IMR-90 (cell line): Measurements from ENCODE around the gene ANKLE1. TPM values are rescaled to one million over a fixed set of nuclear protein-coding genes. Genes with fewer than 3 reads are reported as not detected.

Experiments used
- ATAC-seq: fragments of 200-7000 bp; cut with Tn5 transposase; 2 replicates; pipeline ENCODE4 v1.9.1; 2020; ENCODE audit warnings: low read depth, mild to moderate bottlenecking, moderate library complexity
- BruUV-seq: library from RNA; stranded (reverse); fragments of 400-500 nt; replicated peaks from 2 replicates; lab custom pipeline; 2021; lab: Mats Ljungman, UMichigan
- CTCF ChIA-PET: fragments of 300-600 bp; formaldehyde crosslinking; extraction: SDS; loops from one replicate; lab custom pipeline; 2021; ENCODE audit warnings: antibody characterized with exemption; lab: Yijun Ruan, JAX
- POLR2A ChIA-PET: fragments of 300-600 bp; sonication (Branson Sonifier 250); formaldehyde crosslinking; loops from one replicate; lab custom pipeline; 2022; ENCODE audit warnings: antibody characterized with exemption; ENCODE audit not compliant: unreplicated experiment; lab: Charles Lee
- DNase-seq: peaks from one replicate; pipeline ENCODE4 v3.0.0; 2013
- H2AFZ ChIP-seq: replicated peaks from 2 replicates; pipeline ENCODE3; 2013; ENCODE audit warnings: low read length, mild to moderate bottlenecking; ENCODE audit not compliant: poor library complexity
- H2AK5ac ChIP-seq: 2 replicates; pipeline ENCODE4 v1.6.1; 2013; ENCODE audit warnings: low read depth, low read length, inconsistent platforms
- H2AK9ac ChIP-seq: replicated peaks from 2 replicates; pipeline ENCODE3; 2013; ENCODE audit warnings: mild to moderate bottlenecking, low read depth, low read length, moderate library complexity; ENCODE audit not compliant: poor library complexity
- H2BK120ac ChIP-seq: 2 replicates; pipeline ENCODE4 v1.6.1; 2013; ENCODE audit warnings: low read depth, low read length, inconsistent platforms
- H2BK15ac ChIP-seq: 3 replicates; pipeline ENCODE4 v1.6.1; 2013; ENCODE audit warnings: low read depth, low read length, inconsistent platforms
- H2BK20ac ChIP-seq: 2 replicates; pipeline ENCODE4 v1.6.1; 2013; ENCODE audit warnings: low read depth, mild to moderate bottlenecking, inconsistent platforms, low read length, moderate library complexity
- H2BK5ac ChIP-seq: 2 replicates; pipeline ENCODE4 v1.6.1; 2013; ENCODE audit warnings: mild to moderate bottlenecking, low read depth, low read length, inconsistent platforms; ENCODE audit not compliant: poor library complexity, severe bottlenecking
- H3K14ac ChIP-seq: replicated peaks from 2 replicates; pipeline ENCODE4 v1.6.1; 2013; ENCODE audit warnings: low read depth, low read length, inconsistent platforms
- H3K18ac ChIP-seq: 2 replicates; pipeline ENCODE4 v1.6.1; 2013; ENCODE audit warnings: low read depth, low read length, control low read depth
- H3K23ac ChIP-seq: 2 replicates; pipeline ENCODE4 v1.6.1; 2013; ENCODE audit warnings: low read depth, low read length, inconsistent platforms
- H3K27ac ChIP-seq: 2 replicates; pipeline ENCODE4 v1.5.1; 2013; ENCODE audit warnings: mild to moderate bottlenecking, control low read depth, low read length; ENCODE audit not compliant: insufficient read depth
- H3K27me3 ChIP-seq: 2 replicates; pipeline ENCODE4 v1.6.1; 2013; ENCODE audit warnings: low read length; ENCODE audit not compliant: control insufficient read depth, insufficient read depth
- H3K36me3 ChIP-seq: 2 replicates; pipeline ENCODE4 v1.6.1; 2013; ENCODE audit warnings: low read length, mixed read lengths; ENCODE audit not compliant: control insufficient read depth, insufficient read depth
- H3K4ac ChIP-seq: 2 replicates; pipeline ENCODE4 v1.6.1; 2013; ENCODE audit warnings: low read depth, low read length, inconsistent platforms
- H3K4me1 ChIP-seq: 2 replicates; pipeline ENCODE4 v1.6.1; 2013; ENCODE audit warnings: low read length, mixed read lengths; ENCODE audit not compliant: control insufficient read depth, insufficient read depth
- H3K4me2 ChIP-seq: 2 replicates; pipeline ENCODE4 v1.6.1; 2013; ENCODE audit warnings: low read depth, mild to moderate bottlenecking, control low read depth, low read length, moderate library complexity
- H3K4me3 ChIP-seq: 2 replicates; pipeline ENCODE4 v1.5.1; 2013; ENCODE audit warnings: low read depth, mild to moderate bottlenecking, control low read depth, low read length, moderate library complexity; ENCODE audit not compliant: insufficient read depth
- H3K56ac ChIP-seq: 2 replicates; pipeline ENCODE4 v1.6.1; 2013; ENCODE audit warnings: low read length, inconsistent platforms; ENCODE audit not compliant: insufficient read depth; ENCODE audit errors: extremely low read depth
- H3K79me1 ChIP-seq, 2 experiments: 2 replicates each; pipeline ENCODE4 v1.6.1; 2013; ENCODE audit warnings: low read length in 2 of 2, inconsistent platforms in 1 of 2, low read depth in 1 of 2
- H3K9ac ChIP-seq: 2 replicates; pipeline ENCODE4 v1.6.1; 2013; ENCODE audit warnings: low read depth, low read length, control low read depth
- H3K9me1 ChIP-seq: 2 replicates; pipeline ENCODE4 v1.6.1; 2013; ENCODE audit warnings: low read length, inconsistent platforms; ENCODE audit not compliant: insufficient read depth
- H3K9me3 ChIP-seq: 2 replicates; pipeline ENCODE4 v1.6.1; 2013; ENCODE audit warnings: low read length; ENCODE audit not compliant: control insufficient read depth, insufficient read depth
- H4K20me1 ChIP-seq: 2 replicates; pipeline ENCODE4 v1.6.1; 2013; ENCODE audit warnings: low read length, inconsistent platforms; ENCODE audit not compliant: insufficient read depth
- H4K5ac ChIP-seq: 2 replicates; pipeline ENCODE4 v1.6.1; 2013; ENCODE audit warnings: mild to moderate bottlenecking, low read depth, low read length, control low read depth
- H4K8ac ChIP-seq, 2 experiments: 2 replicates each; pipeline ENCODE4 v1.6.1; 2013; ENCODE audit warnings: low read depth in 2 of 2, low read length in 2 of 2, control low read depth in 1 of 2, inconsistent platforms in 1 of 2
- H4K91ac ChIP-seq: 2 replicates; pipeline ENCODE4 v1.6.1; 2013; ENCODE audit warnings: low read depth, low read length, inconsistent platforms; ENCODE audit not compliant: insufficient read depth
- BHLHE40 ChIP-seq: fragments of 150-350 bp; IDR thresholded peaks from 2 replicates; pipeline ENCODE4 v1.6.1; 2016; ENCODE audit warnings: mild to moderate bottlenecking, low read depth, low read length
- CEBPB ChIP-seq: IDR thresholded peaks from 2 replicates; pipeline ENCODE4 v1.6.1; 2012; ENCODE audit warnings: low read depth, low read length, improper control_type of control experiment
- CHD1 ChIP-seq: IDR thresholded peaks from 2 replicates; pipeline ENCODE4 v1.6.1; 2012; ENCODE audit warnings: low read depth, low read length, improper control_type of control experiment
- ELK1 ChIP-seq: fragments of 150-350 bp; IDR thresholded peaks from 2 replicates; pipeline ENCODE4 v1.6.1; 2016; ENCODE audit warnings: low read depth, mild to moderate bottlenecking, low read length, moderate library complexity, borderline replicate concordance
- MAFK ChIP-seq: IDR thresholded peaks from 2 replicates; pipeline ENCODE4 v1.6.1; 2012; ENCODE audit warnings: low read depth, low read length, improper control_type of control experiment
- MXI1 ChIP-seq: IDR thresholded peaks from 2 replicates; pipeline ENCODE4 v1.6.1; 2012; ENCODE audit warnings: low read depth, mild to moderate bottlenecking, low read length, moderate library complexity, borderline replicate concordance
- NFE2L2 ChIP-seq: fragments of 150-350 bp; IDR thresholded peaks from 2 replicates; pipeline ENCODE4 v1.6.1; 2016; ENCODE audit warnings: low read depth, mild to moderate bottlenecking, low read length
- POLR2A ChIP-seq: IDR thresholded peaks from 2 replicates; pipeline ENCODE4 v1.6.1; 2012; ENCODE audit warnings: mild to moderate bottlenecking, low read depth, low read length
- RCOR1 ChIP-seq: IDR thresholded peaks from 2 replicates; pipeline ENCODE4 v1.6.1; 2012; ENCODE audit warnings: mild to moderate bottlenecking, low read length, improper control_type of control experiment; ENCODE audit not compliant: insufficient replicate concordance
- RFX5 ChIP-seq: IDR thresholded peaks from 2 replicates; pipeline ENCODE4 v1.8.0; 2012; ENCODE audit warnings: low read depth, mild to moderate bottlenecking, low read length, moderate library complexity
- WGBS, 2 experiments: methylation state at CpG; one replicate each; pipeline versions ENCODE4 v1.1.5 to v1.1.7; 2013; ENCODE audit warnings: missing lambda C conversion rate in 2 of 2; ENCODE audit not compliant: insufficient read length in 1 of 2; ENCODE audit errors: extremely low coverage in 2 of 2; 5-methylcytosine and 5-hydroxymethylcytosine counted together
- dilution Hi-C: fragments of 300-500 bp; cut with HindIII; formaldehyde crosslinking; loops from one replicate; pipeline ENCODE4 v1.14.3; 2018; ENCODE audit warnings: low sequenced_read_pairs; ENCODE audit not compliant: unreplicated experiment
- in situ Hi-C: fragments of 300-500 bp; cut with MboI; formaldehyde crosslinking; loops from 3 replicates; pipeline ENCODE4 v1.14.3; 2019; ENCODE audit warnings: low sequenced_read_pairs, inconsistent platforms, mixed read lengths
- intact Hi-C: fragments of 100-400 bp; cut with micrococcal nuclease; formaldehyde crosslinking; loops from 2 replicates; pipeline ENCODE4 v1.10.0; 2022
- polyA plus RNA-seq, 3 experiments: library from polyadenylated mRNA; depleted of rRNA; stranded (reverse); fragments of >200 nt; gene quantifications; 2 replicates each; pipeline ENCODE4 v1.2.3, GENCODE V29; 2012; ENCODE audit warnings: low replicate concordance in 1 of 3
- total RNA-seq: library from RNA; depleted of rRNA; stranded (reverse); fragments of >200 nt; gene quantifications from 2 replicates; pipeline ENCODE4 v1.2.3, GENCODE V29; 2012
- TF ChIP-seq, protein P1 (sequence below): conservative IDR thresholded peaks from 2 replicates; pipeline ENCODE4 v1.5.1; 2012; ENCODE audit warnings: mild to moderate bottlenecking, low read depth, low read length, improper control_type of control experiment

Gene ANKLE1
- total and polyA plus RNA-seq, 2 of the 4 experiments (the other 2 are of a cell fraction), result under 0.01 to 0.87 TPM

GRCh38 chr19:17320435-17320834 lies 38.7 kb downstream of the ANKLE1 start:
- Histone ChIP-seq H3K27ac (no peak overlapping the region), H3K9ac (no peak overlapping the region), H3K27me3 (no peaks in the 10 kb centered on the region), H4K20me1 (peaks cover 8% of the 10 kb centered on the region; the same call in 1 of the 2 replicates), H4K8ac (no peak overlapping the region), H4K91ac (no peak overlapping the region), H3K18ac (no peak overlapping the region), H2BK20ac (no peak overlapping the region), H2AK5ac (no peak overlapping the region), H3K4ac (no peak overlapping the region), H4K5ac (no peak overlapping the region), H3K23ac (no peak overlapping the region), H3K9me1 (no peaks in the 10 kb centered on the region), H3K14ac (no peak overlapping the region), H3K79me1 (peaks cover 6 to 16% of the 10 kb centered on the region in 2 experiments), H3K4me2 (no peak overlapping the region), H3K56ac (no peak overlapping the region), H2BK15ac (no peak overlapping the region), H3K4me3 (no peak overlapping the region), H3K4me1 (no peaks in the 10 kb centered on the region), H2BK120ac (no peak overlapping the region), H3K36me3 (peaks cover 50% of the 10 kb centered on the region), H3K9me3 (no peaks in the 10 kb centered on the region), H2AFZ (no peak overlapping the region), H2AK9ac (no peak overlapping the region), H2BK5ac (no peak overlapping the region)
- ATAC-seq, result no peak
- ChIA-PET CTCF (no interaction called here), POLR2A (no interaction called here)
- TF ChIP-seq CEBPB, result no peak
- TF ChIP-seq MXI1, result no peak
- TF ChIP-seq, protein P1, sequence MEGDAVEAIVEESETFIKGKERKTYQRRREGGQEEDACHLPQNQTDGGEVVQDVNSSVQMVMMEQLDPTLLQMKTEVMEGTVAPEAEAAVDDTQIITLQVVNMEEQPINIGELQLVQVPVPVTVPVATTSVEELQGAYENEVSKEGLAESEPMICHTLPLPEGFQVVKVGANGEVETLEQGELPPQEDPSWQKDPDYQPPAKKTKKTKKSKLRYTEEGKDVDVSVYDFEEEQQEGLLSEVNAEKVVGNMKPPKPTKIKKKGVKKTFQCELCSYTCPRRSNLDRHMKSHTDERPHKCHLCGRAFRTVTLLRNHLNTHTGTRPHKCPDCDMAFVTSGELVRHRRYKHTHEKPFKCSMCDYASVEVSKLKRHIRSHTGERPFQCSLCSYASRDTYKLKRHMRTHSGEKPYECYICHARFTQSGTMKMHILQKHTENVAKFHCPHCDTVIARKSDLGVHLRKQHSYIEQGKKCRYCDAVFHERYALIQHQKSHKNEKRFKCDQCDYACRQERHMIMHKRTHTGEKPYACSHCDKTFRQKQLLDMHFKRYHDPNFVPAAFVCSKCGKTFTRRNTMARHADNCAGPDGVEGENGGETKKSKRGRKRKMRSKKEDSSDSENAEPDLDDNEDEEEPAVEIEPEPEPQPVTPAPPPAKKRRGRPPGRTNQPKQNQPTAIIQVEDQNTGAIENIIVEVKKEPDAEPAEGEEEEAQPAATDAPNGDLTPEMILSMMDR, result no peak
- no peak for TF ChIP-seq CHD1
- no peak for TF ChIP-seq NFE2L2
- no peak for TF ChIP-seq ELK1
- no peak for TF ChIP-seq RCOR1
- no peak for TF ChIP-seq RFX5
- no peak for TF ChIP-seq BHLHE40
- no peak for TF ChIP-seq POLR2A
- no peak for TF ChIP-seq MAFK
- intact Hi-C loops (no loop called here), dilution Hi-C loops (no loop called here), in situ Hi-C loops (no loop called here)
- BruUV-seq, result no TSS peak
- no peak for DNase-seq
- 78% methylated on average over 8 of the region's 11 CpGs; no CpG with 5 or more reads in 1 of the 2 experiments for WGBS, 2 experiments
